Measurements from ENCODE around the gene RFFL.
"Not testable (repeated sequence)": the region's sequence is repeated elsewhere in the genome, so short reads cannot be mapped to it uniquely, and the experiment has no call there.

Gene RFFL

DNA sequence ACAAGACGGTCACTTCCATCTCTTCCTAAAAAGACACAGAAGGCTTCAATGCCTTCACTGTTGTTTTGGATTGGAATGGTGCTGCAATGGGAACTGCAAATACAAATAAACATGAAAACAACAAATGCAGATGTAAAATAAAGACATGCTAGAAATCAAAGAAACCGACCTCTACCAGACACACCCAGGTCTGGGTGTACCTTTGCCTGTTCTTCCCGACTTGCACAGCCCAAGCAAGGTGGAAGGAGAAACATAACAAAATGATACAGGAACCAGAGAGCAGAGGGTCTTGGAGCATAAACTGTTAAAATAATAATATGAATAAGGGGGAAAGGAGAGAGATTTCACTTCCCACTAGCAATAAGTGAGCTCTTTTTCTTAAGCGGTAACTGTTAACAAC lies 17.3 kb downstream of the RFFL start:
- DNase-seq, result no peak

DNA sequence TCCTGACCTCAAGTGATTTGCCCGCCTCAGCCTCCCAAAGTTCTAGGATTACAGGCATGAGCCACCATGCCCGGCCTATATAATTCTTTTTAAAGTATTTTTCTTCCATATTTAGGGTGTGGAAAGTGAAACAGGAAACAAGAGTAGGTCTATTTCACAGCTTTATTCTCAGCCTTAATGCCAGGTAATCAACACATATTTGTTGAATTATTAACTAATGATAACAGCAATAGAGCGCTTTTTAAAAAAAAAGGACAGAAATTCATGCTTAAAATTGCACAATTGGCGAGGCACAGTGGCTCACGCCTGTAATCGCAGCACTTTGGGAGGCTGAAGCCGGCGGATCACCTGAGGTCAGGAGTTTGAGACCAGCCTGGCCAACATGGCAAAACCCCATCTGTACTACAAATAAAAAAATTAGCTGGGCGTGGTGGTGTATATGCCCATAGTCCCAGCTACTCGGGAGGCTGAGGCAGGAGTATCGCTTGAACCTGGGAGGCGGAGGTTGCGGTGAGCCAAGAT lies 18.0 kb downstream of the RFFL start:
- DNase-seq, result not testable (repeated sequence)

DNA sequence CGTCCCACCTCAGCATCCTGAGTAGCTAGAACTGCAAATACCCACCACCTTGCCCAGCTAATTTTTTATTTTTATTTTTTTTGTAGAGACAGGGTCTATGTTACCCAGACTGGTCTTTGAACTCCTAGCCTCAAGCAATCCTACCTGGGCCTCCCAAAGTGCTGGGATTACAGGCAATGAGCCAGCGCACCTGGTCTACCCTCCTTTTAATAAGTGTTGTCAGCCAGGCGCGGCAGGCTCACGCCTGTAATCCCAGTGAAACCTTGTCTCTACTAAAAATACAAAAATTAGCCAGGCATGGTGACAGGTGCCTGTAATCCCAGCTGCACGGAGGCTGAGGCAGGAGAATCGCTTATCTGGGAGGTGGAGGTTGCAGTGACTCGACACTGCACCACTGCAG lies 19.3 kb downstream of the RFFL start:
- DNase-seq, result no peak

DNA sequence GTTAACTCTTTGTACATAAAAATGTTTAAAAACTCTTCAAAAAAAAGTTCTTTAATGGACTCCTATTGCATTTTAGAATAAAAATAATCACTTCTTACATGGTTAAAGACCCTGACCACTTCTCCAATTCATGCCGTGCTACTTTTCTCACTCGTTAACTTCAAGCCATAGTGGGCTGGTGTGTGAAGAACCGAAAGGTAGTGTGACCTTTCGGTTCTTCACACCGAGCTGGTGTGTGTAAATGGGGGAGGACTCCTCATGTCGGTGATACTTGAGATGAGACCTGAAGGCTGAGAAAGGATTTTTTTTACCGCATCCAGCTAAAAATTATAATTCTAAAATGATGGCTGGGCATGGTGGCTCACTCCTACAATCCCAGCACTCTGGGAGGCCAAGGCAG lies 22.1 kb downstream of the RFFL start:
- no peak for DNase-seq

DNA sequence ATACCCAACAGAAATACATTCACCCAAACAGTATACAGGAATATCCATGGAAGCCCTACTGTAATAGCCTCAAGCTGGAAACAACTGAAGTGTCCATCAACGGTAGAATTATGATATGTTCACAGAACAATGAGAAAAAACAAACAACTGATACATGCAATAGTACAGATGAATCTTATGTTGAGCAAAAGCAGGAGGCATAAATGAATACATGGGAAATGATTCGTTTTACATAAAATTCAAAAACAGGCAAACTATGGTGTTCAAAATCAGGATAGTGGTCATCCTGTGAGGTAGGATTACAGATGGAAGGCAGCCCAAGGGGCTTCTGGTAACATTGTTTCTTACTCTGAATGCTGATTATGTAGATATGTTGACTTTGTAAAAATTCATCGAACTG lies 25.1 kb downstream of the RFFL start:
- no peak for DNase-seq

DNA sequence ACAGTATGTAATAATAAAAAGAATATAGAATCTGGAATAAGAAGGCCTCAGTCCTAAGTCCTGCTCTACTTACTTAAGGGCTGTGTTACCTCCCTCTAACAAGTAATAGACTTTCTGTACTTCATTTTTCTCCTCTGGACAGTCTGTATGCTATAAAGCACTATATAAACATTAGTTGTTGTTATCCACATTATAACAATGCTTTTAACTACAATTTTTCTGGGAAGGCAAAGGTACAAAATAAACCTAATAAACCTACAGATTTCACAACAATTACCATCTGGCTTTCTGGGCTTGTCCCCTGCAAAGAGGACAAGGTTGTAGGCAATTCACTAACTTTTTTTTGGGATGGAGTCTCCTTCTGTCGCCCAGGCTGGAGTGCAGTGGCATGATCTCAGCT lies 32.7 kb downstream of the RFFL start:
- no peak for DNase-seq

DNA sequence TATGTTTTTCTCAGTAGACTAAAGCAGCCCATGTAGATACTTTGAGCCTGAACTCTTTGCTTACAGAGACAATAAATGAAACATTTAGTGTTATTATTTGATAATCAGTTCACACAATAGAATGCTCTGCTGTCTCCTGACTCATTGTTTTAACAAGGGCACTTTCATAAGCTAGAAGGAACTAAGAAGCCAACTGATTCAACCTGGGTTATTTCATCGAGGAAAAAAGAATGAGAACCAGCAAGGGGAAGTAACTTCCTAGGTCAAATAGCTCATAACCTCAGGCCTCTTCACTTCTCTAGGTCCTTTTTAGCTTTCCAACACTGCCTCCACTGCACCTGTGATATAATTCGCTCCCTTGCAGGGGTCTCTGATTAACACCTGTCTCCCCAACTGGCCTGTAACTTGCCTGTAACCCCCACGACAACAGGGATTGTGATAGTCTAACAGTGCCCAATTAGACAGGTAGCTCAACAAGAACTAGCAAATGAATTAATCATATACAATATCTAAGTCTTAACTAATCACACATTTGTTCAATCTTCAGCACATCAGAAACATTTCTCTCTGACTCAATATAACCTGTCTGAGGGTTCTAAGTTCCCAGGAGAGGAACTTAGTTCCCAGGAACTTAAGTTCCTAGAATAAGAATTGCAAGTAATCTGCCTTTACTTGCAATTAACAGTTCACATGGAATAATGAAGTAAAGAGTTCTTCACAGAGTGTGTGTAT lies 34.8 kb downstream of the RFFL start:
- no peak for DNase-seq

DNA sequence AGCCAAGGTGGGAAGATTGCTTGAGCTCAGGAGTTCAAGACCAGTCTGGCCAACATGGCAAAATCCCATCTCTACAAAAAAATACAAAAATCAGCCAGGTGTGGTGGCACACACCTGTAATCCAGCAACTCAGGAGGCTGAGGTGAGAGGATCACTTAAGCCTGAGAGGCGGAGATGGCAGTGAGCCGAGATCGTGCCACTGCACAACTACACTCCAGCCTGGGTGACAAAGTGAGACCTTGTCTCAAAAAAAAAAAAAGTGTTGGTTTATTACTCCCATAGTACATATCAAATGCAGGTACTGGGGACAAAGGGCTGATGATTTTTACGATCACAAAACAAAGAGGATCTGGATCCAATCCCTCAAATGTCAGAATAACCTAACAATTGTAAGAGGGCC lies 35.4 kb downstream of the RFFL start:
- not testable (repeated sequence) for DNase-seq

DNA sequence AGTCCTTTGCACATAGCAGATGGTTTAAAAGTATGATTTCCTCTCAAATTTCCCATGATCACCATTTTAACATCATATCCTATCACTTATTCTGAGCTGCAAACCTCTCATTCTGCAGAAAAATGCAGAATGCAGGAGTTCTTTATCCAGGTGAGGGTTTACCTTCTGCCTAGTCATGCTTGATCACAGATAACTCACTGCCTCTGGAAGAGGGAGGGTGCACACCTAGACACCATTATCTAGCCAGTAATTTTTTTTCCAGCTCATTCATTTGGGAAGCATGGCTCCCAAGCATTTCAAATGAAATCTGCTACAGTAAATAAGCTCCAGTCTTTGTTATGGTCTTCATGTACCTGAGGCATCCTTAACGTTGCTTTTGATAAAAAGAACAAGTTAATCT lies 38.0 kb downstream of the RFFL start:
- DNase-seq, result no peak

DNA sequence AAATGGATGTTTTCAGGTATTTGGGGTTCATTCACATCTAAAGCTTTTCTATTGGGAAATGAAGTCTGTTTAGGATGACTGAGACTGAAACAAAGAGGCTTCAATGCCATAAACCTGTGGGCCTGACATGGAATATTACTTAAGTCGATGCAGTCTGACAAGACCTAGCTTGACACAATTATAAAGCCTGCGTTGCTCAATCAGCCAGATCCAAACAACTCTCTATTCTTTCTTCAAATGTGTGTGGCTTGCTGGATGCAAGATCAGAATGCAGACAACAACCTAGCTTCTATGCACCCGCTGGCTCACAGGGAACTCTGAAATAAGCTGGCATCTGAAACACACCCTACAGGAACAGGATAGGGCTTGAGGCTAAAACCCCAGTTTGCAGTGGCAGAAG lies 40.0 kb downstream of the RFFL start:
- no peak for DNase-seq

DNA sequence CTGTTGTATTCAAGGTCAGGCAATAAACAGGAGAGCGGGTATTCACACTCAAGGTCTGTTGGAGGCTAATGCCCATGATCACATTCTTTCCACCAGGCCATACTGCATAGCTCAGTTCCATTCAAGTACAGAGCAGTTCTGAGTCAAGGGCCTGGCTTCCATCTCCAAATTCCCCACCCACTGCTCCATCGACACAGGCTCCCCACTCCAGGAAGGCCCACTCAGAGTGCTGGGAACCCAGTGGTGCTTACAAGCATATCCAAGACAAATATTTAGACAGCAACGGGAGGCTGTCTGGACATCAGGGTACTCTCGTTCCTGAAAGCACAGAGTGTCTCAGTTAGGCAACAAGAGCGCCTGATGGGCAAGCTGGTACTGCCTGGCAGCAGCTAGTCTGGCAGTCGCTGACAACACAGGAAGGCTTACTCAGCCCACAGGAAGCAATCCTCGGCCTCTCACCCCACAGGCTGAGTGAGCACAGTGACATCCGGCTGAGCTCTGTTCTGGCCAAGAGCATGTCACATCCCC lies 40.9 kb downstream of the RFFL start:
- peak; percentile 71 for DNase-seq

DNA sequence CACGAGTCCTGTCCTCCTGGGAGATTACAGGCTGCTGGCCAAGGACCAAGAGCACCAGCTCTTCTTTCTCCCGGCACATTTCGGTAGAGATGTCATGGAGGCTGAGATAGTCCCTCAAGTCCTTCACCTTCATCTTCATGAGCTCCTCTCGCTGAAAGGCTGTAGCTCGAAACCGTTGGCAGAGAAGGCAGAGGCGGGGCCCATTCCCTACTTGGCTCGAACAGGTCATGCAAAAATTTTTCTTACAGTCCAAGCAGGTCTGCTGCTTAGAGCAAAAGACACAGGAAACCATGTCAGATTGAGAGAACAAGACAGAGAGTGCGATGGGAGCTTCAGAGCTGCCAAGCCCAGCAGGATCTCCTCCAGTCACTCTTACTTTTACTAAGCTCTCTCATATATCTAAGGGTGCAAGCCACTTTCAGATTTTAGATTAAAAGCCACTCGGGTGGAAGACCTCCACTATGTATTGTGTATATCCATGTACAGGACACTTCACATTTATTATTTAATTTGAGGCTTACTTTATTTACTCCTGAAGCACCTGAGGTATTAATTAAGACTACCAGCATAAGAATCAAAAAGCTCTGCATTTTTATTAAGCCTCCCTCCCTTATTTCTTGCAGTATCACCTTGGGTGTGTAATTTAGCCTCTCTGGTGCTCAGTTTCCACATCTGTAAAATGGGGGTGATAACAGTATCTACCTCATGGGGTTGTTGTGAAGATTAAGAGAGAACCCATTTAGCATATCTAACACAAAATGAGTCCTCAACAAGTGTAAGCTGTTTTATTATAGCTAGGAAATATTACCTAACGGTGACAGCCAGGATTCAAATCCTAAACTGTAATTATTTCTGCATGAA lies 41.8 kb downstream of the RFFL start:
- DNase-seq, result no peak

DNA sequence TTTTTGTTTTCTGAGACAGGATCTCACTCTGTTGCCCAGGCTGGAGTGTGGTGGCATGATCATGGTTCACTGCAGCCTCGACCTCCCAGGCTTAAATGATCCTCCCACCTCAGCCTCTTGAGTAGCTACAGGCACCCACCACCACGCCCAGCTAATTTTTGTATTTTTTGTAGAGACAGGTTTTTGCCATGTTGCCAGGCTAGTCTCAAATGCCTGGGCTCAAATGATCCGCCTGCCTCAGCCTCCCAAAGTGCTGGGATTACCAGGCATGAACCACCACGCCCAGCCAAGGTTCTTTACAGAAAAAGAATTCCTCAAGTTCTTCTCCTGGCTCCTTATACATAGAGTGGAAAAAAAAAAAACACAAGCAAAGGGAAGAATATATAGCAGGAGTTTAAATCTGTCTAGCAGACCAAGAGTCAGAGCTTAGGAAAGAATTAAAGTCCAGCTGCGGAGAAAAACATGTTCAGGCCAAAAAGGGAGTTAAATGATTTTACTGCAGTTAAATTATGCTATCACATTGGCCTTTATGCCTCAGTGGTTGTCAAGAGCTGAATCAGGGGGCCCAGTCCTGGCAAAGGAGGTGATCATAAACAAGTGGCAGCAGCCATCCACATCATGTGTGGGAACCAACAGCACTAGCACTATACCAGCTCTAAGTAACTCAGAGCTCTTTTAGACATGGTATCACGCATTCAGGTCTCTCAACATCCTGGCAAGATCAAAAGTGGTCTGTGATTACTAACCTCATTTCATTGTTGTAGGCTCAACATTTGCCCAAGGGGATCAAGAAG lies 43.9 kb downstream of the RFFL start:
- DNase-seq, result no peak

DNA sequence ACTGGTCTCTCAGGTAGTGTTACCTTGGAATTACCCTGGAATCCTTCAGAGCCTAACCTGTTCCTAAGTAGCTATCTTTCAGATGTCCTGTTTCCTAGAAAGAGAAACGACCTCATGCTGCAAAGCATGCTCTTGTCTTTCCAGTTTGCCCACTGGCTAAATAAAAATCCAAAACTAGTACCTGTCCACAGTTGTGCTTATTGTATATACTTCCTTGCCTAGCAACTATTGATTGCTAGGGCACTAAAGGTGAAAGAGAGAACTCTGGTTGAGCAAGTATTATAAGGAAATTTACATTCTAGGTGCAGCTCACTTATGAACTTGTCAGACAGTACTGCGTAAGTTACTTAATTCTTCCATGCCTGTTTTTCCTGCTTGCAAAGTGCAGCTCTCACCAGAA lies 44.7 kb downstream of the RFFL start:
- DNase-seq, result no peak

DNA sequence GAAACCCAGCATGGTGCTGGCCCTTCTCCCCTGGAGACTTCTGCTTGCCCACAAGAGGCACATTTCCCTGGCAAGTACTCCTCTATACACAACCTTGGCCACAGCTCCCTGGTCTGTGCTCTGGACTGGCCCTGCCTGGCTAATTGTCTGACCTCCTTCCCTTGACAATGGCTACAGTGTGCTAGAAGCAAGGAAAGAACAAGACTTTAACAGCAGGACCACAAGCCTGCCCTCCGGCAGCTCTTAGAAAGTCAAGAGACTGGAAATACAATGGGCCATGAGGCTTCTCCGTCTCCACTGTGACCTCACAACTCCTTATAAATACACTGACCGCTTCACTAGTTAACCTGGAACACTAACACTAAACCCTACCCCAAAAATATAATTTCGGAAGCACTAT lies 46.5 kb downstream of the RFFL start:
- no peak for DNase-seq

DNA sequence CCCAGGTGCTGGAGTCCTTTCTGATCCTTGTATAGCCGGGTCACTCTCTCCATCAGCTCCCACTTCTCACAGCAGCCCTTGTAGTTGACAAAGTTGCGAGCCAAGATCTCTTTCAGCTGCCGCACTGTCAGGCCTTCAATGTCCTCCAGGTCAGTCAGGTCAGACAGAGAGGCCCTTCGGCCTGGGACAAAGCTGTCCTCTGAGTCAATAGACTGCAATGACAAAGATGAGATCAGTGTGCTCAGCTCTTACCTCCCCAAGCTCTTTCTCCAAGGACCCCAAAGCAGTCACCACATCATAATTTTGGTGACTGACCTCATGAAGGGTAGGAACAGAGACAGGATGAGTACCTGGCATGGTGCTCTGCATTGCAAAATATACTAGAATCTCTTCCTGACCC lies 47.1 kb downstream of the RFFL start:
- no peak for DNase-seq

DNA sequence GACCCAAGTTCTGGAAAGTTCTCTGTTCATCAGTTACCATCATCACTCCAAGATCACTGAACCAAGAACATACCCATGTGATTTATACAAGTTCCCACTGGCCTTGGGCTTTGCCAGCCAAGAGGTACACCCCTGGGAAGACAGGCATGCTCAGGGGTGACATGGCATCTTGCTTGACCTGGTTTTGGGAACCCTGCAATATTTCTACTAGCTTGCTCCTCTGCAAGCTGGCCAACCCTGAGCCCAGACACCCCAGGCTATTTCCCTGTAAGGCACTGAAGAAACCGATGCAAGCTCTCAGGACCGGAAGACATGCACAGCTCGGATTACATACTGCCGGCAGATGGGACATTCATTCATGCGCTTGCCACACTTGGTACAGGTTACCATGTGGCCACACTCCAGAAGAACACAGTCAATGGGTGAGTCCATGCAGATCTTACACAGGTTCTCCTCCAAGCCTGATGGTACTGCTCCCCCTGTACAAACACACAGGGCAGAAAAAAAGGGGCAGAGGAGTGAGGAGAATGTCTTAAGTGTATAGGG lies 51.8 kb downstream of the RFFL start:
- no peak for DNase-seq

DNA sequence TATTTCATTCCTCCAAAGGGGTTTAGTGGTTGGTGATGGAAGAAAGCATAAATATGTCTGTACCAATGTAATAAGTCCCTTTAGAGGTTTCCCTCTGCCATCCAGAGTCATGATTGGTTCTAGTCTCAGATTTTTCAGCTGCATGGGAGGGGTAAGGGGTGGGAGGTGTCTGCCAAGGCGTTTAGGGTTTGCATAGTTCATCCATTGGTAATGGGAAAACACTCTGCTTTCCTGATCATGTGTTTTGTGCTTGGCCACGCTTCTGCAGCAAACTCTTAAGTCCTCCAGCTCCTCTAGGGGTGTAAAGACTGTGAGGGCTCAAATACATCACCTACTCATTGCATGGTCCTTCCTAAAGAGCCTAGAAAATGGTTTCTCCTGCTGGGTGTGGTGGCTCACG lies 53.4 kb downstream of the RFFL start:
- no peak for DNase-seq

DNA sequence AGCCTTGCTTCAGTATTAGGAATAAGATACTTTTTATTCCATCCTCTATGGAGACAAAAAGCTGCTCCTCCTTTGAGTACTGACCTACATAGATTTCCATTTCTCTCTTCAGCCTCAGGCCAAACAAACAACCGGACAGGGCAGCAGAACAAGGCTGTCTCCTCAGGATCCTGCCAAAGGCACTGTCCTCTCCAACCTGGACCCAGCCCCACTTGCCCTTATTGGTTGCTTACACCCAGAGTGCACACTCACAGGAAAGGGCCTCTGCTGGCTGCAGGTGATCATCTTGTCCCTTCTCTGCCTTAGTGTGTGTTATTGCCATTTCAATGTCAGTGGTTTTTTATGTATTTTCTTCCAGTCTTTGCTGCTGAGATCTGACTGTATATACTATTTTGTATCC lies 56.5 kb downstream of the RFFL start:
- no peak for DNase-seq

DNA sequence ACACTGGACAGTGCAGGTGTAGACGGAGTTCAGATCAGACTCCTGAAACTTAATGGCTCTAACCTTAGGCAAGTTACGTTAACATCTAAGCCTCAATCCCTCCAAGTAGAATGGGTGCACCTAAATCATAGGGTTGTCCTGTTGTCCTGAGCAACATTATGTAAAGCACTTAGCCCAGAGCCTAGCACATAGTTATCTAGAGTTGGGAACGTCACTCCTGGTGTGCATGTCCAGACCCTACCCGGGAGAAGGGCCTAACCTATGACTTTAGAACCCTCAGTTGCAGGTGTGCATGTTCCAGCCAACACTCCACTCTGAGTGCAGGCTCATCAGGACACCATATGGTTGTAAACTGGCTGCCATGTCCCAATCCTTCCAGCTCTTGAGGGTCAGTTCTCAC lies 57.2 kb downstream of the RFFL start:
- DNase-seq, result no peak

DNA sequence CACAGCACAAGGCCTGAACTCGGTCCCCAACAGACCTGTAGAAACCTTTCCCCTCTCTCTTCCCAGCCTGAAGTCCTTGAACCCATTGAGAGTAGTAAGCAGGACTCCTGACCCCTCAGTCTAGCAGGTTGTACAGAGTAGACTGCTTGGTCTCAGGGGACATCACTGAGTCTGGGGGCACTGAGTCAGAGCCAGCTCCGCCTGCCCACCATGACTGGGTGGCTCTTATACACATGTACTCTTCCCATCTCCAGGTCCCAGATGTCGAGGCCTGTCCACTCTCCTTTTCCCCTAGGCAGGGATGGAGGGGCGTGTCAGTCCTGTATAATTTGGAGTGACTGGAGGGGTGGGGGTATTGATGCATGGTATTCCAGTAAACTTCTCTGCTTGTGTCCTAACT lies 59.7 kb downstream of the RFFL start:
- DNase-seq, result no peak

DNA sequence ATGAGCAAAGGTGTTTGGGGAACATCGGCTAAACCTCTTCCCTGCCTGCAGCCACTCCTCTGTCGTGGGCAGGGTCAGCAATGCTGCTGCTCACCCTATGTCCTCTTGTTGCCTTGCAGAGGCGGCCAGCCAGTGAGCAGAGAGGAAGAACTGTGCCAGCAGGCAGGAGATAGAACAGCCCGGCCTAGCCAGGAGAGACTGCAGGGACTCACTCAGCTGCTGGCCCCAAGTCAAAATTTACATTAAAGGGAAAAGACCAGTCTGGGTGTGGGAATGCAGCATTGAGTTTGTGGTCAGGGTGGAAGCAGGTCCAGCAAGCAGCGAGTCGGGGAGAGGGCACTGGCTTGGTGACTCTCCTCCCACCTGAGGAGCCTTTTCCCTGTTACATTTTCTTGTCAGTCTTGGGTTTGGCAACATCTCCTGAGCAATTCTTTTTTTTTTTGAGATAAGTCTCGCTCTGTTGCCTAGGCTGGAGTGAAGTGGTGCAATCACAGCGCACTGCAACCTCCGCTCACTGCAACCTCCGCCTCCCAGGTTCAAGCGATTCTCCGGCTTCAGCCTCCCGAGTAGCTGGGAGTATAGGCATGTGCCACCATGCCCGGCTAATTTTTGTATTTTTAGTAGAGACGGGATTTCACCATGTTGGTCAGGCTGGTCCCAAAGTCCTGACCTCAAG lies 60.5 kb downstream of the RFFL start:
- DNase-seq, result no peak
